GM12878 (cell line): ENCODE measurements around the gene USPL1.

Experiments
- BCL11A ChIP-seq: IDR thresholded peaks from 2 replicates; pipeline ENCODE4 v1.6.1; 2011; ENCODE audit warnings: low read depth, low read length
- BHLHE40 ChIP-seq, 2 experiments: fragments of 450-650 bp in 1 of 2; IDR thresholded peaks; 2 replicates each; pipeline ENCODE4 v1.6.1; 2011 to 2017; ENCODE audit warnings: low read depth in 2 of 2, borderline replicate concordance in 1 of 2, improper control_type of control experiment in 1 of 2, low read length in 1 of 2, mild to moderate bottlenecking in 1 of 2
- CTCF ChIP-seq, 3 experiments: IDR thresholded peaks in 2 of 3; conservative IDR thresholded peaks in 1 of 3; 2 replicates each; pipeline ENCODE4 v1.5.1; 2011; ENCODE audit warnings: low read depth in 3 of 3, low read length in 3 of 3, mild to moderate bottlenecking in 3 of 3, control low read depth in 2 of 3, moderate library complexity in 2 of 3, inconsistent platforms in 1 of 3, mixed read lengths in 1 of 3; ENCODE audit not compliant: control insufficient read depth in 2 of 3, insufficient read depth in 1 of 3; ENCODE audit errors: extremely low read depth in 1 of 3
- KLF5 ChIP-seq: fragments of 450-650 bp; IDR thresholded peaks from 2 replicates; pipeline ENCODE4 v1.6.1; 2014; ENCODE audit warnings: mild to moderate bottlenecking; ENCODE audit not compliant: partially characterized antibody
- MXI1 ChIP-seq: fragments of 150-350 bp; IDR thresholded peaks from 2 replicates; pipeline ENCODE4 v1.6.1; 2011; ENCODE audit warnings: low read depth, mild to moderate bottlenecking, inconsistent platforms, low read length, improper control_type of control experiment
- PRDM15 ChIP-seq: fragments of 450-650 bp; formaldehyde crosslinking; IDR thresholded peaks from 2 replicates; pipeline ENCODE4 v1.4.0; 2020; ENCODE audit warnings: mild to moderate bottlenecking, moderate library complexity
- RB1 ChIP-seq: fragments of 450-650 bp; formaldehyde crosslinking; IDR thresholded peaks from 2 replicates; pipeline ENCODE4 v1.6.1; 2017; ENCODE audit warnings: mild to moderate bottlenecking, borderline replicate concordance
- SMC3 ChIP-seq: IDR thresholded peaks from 2 replicates; pipeline ENCODE4 v1.6.1; 2011; ENCODE audit warnings: low read length, improper control_type of control experiment, borderline replicate concordance

GRCh38 chr13:30648522-30649012 lies 30.8 kb downstream of the USPL1 start:
- TF ChIP-seq RB1 (no peak), SMC3 (no peak), CTCF (IDR thresholded peaks at IDR 0.05 in 2 of 3, conservative IDR thresholded peaks at IDR 0.05 in 1 of 3; ENCODE audit: control insufficient read depth in 2 of 3, extremely low read depth in 1 of 3, insufficient read depth in 1 of 3, low read depth in 3 of 3, low read length in 3 of 3) (no peak), MXI1 (no peak), BHLHE40 (IDR thresholded peaks at IDR 0.05; ENCODE audit: borderline replicate concordance in 1 of 2, low read depth in 2 of 2, low read length in 1 of 2) (no peak), PRDM15 (CRISPR knock-in tag) (no peak), BCL11A (no peak), KLF5 (no peak)
